ENCODE measurements around the gene HSD17B3. TPM values are rescaled to one million over a fixed set of nuclear protein-coding genes. Genes with fewer than 3 reads are reported as not detected.
"Not testable (repeated sequence)": the region's sequence is repeated elsewhere in the genome, so short reads cannot be mapped to it uniquely, and the experiment has no call there.

Gene HSD17B3
- total RNA-seq, 1 donor from 2014 or later: not detected

DNA sequence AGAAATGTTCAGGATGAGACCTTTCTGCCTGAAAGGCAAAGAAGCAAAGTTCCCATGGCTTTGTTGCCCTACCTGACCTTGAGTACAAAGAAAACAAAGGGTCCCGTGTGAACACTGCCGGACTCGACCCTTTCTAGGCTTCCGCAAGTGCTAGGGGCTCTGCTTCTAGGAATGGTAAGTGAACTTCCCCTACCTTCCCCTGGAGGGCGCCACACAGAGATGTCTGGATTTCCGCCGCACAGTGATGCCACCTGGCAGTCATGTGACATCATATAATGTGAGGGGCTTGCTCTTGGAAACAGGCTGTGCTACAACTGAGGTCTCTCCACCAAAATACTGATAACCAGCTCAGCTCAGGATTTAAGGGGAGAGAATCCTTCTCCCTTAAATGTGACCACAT, 56.6 kb downstream of the HSD17B3 start:
- H3K9me3 Mint-ChIP-seq: no peaks in the 10 kb centered on the region
- no peak overlapping the region for H3K27ac Mint-ChIP-seq
- H3K4me1 Mint-ChIP-seq (ENCODE audit: low read depth): peaks cover 16% of the 10 kb centered on the region
- H3K4me3 Mint-ChIP-seq: no peak overlapping the region
- H3K27me3 Mint-ChIP-seq (ENCODE audit: insufficient read depth): peaks cover 57% of the 10 kb centered on the region
- DNase-seq (ENCODE audit: low spot score): no peak
- no peaks in the 10 kb centered on the region for H3K36me3 Mint-ChIP-seq (ENCODE audit: low read depth)
- intact Hi-C loops (cut with micrococcal nuclease): no loop called here

DNA sequence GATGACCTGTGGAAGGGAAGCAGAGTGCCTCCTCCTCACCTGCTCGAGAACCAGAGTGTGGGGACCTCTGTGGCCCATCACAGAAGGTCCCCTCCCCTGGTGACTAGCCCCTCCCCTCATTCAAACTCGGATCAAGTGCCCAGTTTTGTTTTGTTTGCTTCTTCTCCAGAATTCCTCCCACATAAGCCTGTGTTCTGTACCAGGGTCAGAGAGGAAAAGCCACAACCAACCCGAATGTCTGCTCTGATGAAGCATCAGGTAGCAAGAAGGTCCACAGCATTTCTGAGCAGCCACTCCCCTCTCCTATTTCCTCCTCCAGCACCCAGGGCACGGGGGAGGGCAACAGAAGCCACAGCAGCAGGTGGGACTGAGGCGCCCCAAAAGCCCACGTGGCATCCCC, 58.2 kb downstream of the HSD17B3 start:
- Mint-ChIP-seq H3K4me3 (no peak overlapping the region), H3K27me3 (ENCODE audit: insufficient read depth) (peaks cover 70% of the 10 kb centered on the region), H3K4me1 (ENCODE audit: low read depth) (peaks cover 16% of the 10 kb centered on the region), H3K9me3 (no peaks in the 10 kb centered on the region), H3K27ac (no peak overlapping the region), H3K36me3 (ENCODE audit: low read depth) (no peaks in the 10 kb centered on the region)
- DNase-seq (ENCODE audit: low spot score): no peak
- intact Hi-C loops (cut with micrococcal nuclease): no loop called here

DNA sequence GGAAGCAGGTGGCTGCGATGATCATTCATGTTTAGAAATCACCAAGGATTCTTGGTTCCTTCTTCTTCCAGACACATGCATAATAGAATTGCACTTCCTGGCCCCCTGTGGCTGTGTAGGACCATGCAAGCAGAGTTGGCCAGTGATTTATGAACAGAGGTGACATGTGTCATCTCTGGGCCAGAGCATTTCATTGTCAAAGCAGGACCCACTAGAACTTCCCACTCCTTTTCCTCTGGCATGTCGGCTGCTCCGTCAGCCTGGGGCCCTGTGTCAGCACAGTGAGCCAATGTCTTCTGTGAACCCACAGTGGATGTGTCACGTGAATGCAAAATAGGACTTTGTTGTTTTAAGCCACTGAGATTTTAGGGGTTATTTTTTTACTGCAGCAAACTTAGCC, 59.2 kb downstream of the HSD17B3 start:
- H3K4me1 Mint-ChIP-seq (ENCODE audit: low read depth): peaks cover 16% of the 10 kb centered on the region
- H3K27me3 Mint-ChIP-seq (ENCODE audit: insufficient read depth): peaks cover 67% of the 10 kb centered on the region
- H3K4me3 Mint-ChIP-seq: no peak overlapping the region
- DNase-seq (ENCODE audit: low spot score): no peak
- no peaks in the 10 kb centered on the region for H3K9me3 Mint-ChIP-seq
- intact Hi-C loops (cut with micrococcal nuclease): no loop called here
- no peaks in the 10 kb centered on the region for H3K36me3 Mint-ChIP-seq (ENCODE audit: low read depth)
- no peak overlapping the region for H3K27ac Mint-ChIP-seq

DNA sequence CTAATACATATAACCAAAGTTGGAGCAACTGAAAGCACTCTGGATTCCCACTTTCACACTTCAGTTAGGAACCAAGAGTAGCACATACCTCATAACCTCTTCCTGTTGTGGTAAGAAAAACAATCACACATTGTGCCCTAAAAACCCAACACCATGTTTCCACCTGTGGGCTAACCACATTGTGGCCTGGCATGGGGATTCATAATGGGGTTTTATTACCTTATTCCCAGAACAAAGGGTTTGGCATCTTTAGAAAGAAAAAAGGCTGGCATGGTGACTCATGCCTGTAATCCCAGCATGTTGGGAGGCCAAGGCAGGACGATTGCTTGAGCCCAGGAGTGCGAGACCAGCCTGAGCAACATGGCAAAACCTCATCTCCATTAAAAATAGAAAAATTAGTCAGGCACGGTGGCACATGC, 60.6 kb downstream of the HSD17B3 start:
- no peaks in the 10 kb centered on the region for H3K9me3 Mint-ChIP-seq
- no peaks in the 10 kb centered on the region for H3K36me3 Mint-ChIP-seq (ENCODE audit: low read depth)
- peak overlapping the region; percentile 88 for H3K27ac Mint-ChIP-seq
- H3K27me3 Mint-ChIP-seq (ENCODE audit: insufficient read depth): peaks cover 69% of the 10 kb centered on the region
- intact Hi-C loops (cut with micrococcal nuclease): loop anchor here (1.0 kb wide), 3 partner anchors 91 to 517 kb away; no protein-coding TSS in a partner anchor
- peak; percentile 53 for DNase-seq (ENCODE audit: low spot score)
- H3K4me3 Mint-ChIP-seq: peak overlapping the region; percentile 7
- peaks cover 16% of the 10 kb centered on the region for H3K4me1 Mint-ChIP-seq (ENCODE audit: low read depth)

DNA sequence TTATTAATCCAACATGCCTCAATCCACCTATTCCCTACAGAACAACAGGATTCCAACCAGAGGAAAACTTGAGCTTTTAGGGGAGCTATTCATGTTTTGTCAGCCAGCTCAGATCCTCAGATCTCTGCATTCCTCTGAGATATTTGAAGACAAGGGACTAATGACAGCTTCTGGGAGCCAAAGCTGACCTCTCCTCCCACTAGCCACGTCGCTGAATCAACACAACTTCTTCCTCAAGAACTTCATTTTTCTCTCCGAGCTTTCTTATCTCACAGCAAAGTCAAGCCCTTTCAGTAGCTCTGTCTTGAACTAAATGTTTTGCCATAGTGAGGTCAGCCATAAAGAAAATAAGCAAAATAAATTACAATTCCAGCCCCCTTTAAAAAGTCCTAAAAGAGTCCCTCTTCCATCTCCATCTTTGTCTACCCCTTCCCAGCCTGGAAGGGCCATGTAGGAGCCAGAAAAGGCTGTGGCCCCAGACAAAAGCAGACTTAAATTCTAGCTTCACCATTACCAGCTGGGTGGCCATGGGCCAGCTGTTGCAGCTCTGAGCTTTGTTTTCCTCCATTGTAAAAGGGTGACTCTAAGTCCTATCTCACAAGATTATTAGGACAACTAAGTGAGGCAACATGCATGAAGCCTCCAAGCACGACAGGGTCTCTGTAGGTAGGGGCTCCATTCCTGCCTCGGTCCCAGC, 65.0 kb downstream of the HSD17B3 start:
- no peaks in the 10 kb centered on the region for H3K9me3 Mint-ChIP-seq
- no peak overlapping the region for H3K27ac Mint-ChIP-seq
- intact Hi-C loops (cut with micrococcal nuclease): loop anchor here (10.0 kb wide), 1 partner anchor 428 kb away; no protein-coding TSS in a partner anchor
- DNase-seq (ENCODE audit: low spot score): no peak
- H3K36me3 Mint-ChIP-seq (ENCODE audit: low read depth): no peaks in the 10 kb centered on the region
- H3K27me3 Mint-ChIP-seq (ENCODE audit: insufficient read depth): peaks cover 70% of the 10 kb centered on the region
- no peak overlapping the region for H3K4me3 Mint-ChIP-seq
- H3K4me1 Mint-ChIP-seq (ENCODE audit: low read depth): peaks cover 16% of the 10 kb centered on the region

DNA sequence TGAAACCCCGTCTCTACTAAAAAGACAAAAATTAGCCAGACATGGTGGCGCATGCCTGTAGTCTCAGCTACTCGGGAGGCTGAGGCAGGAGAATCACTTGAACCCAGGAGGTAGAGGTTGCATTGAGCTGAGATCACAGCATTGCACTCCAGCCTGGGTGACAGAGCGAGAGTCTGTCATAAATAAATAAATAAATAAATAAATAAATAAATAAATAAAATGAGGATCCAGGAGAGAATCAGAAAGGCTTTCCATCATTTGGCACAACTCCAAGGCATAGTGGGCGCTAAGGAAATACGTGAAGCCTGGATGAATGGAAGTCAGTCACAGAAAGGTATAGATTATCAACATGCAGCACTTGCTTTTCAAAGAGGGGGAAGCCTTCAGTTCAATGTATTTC, 65.6 kb downstream of the HSD17B3 start:
- not testable (repeated sequence) for H3K36me3 Mint-ChIP-seq (ENCODE audit: low read depth); DNase-seq (ENCODE audit: low spot score); H3K27ac Mint-ChIP-seq; H3K9me3 Mint-ChIP-seq; H3K4me3 Mint-ChIP-seq; H3K4me1 Mint-ChIP-seq (ENCODE audit: low read depth)
- peaks cover 65% of the 10 kb centered on the region for H3K27me3 Mint-ChIP-seq (ENCODE audit: insufficient read depth)
- intact Hi-C loops (cut with micrococcal nuclease): loop anchor here (10.0 kb wide), 1 partner anchor 428 kb away; no protein-coding TSS in a partner anchor

DNA sequence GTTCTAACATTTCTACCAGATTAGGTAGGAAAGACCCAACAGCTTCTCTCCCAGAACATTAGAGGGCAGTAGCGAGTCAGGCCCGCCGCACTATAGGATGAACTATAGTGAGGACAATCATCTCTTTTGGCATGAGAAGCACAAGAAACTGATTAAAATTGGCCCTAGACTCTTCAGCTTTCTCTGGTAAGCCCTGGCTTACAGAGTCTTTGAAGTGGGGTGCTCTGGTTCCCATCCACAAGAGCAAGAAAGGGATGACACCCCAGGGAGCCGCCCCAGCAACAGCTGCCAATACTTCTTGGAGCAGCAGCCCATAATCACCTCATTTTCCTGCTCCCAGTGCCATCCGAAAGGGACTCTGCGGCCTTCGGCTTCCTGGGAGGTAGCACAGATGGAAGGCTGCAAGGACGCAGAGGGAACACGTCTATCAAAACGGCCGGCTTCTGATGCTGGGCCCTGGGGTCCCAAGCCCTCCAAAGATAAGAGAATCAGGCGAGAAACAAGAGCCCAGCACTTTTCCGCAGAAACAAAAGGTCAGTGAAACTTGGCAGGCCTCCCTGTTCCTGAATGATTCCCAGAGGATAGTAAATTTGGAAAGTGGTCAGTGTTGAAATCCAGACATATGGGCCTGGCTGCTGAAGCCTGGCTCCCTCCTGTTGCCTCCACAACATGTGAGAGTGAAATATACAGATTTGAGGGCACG, 69.3 kb downstream of the HSD17B3 start:
- peaks cover 7% of the 10 kb centered on the region for H3K9me3 Mint-ChIP-seq
- no peak overlapping the region for H3K4me3 Mint-ChIP-seq
- no peaks in the 10 kb centered on the region for H3K4me1 Mint-ChIP-seq (ENCODE audit: low read depth)
- H3K27me3 Mint-ChIP-seq (ENCODE audit: insufficient read depth): peaks cover 44% of the 10 kb centered on the region
- no peaks in the 10 kb centered on the region for H3K36me3 Mint-ChIP-seq (ENCODE audit: low read depth)
- no peak overlapping the region for H3K27ac Mint-ChIP-seq
- intact Hi-C loops (cut with micrococcal nuclease): loop anchor here (1.0 to 10.0 kb wide), 2 partner anchors 85 to 432 kb away; no protein-coding TSS in a partner anchor
- DNase-seq (ENCODE audit: low spot score): no peak

DNA sequence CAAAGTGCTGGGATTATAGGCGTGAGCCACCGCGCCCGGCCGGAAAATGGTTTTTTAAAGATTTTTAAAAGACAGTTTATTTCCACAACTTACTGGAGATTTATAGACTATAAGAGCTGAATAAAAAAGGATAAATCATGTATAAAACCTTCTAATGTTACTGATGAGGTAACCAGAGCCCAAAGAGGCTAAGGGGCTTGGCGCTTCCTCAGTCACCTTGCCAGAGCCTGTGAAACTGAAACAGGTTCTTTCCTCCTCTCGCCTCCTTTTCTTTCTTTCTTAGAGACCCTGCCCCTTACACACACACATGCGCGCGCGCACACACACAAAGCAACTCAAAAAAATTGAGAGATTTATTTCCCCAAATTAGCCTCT, 69.8 kb downstream of the HSD17B3 start:
- H3K27me3 Mint-ChIP-seq (ENCODE audit: insufficient read depth): peaks cover 42% of the 10 kb centered on the region
- H3K27ac Mint-ChIP-seq: no peak overlapping the region
- peaks cover 7% of the 10 kb centered on the region for H3K9me3 Mint-ChIP-seq
- no peaks in the 10 kb centered on the region for H3K36me3 Mint-ChIP-seq (ENCODE audit: low read depth)
- intact Hi-C loops (cut with micrococcal nuclease): loop anchor here (1.0 to 10.0 kb wide), 2 partner anchors 85 to 433 kb away; no protein-coding TSS in a partner anchor
- DNase-seq (ENCODE audit: low spot score): no peak
- H3K4me3 Mint-ChIP-seq: no peak overlapping the region
- no peaks in the 10 kb centered on the region for H3K4me1 Mint-ChIP-seq (ENCODE audit: low read depth)

DNA sequence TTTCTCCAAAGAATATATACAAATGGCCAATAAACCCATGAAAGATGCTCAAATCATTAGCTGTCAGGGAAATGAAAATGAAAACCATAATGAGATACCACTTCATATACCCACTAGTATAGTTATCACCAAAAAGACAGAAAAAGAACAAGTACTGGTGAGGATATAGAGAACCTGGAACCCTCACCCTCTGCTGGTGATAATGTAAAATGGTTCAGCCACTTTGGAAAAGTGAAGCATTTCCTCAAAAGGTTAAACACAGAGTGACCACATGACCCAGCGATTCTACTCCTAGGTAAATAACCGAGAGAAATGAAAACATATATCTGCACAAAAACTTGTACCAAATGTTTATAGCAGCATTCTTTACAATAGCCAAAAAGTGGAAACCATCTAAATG, 72.0 kb downstream of the HSD17B3 start:
- Mint-ChIP-seq H3K36me3 (ENCODE audit: low read depth) (no peaks in the 10 kb centered on the region), H3K4me3 (no peak overlapping the region), H3K9me3 (peaks cover 7% of the 10 kb centered on the region), H3K27ac (no peak overlapping the region), H3K4me1 (ENCODE audit: low read depth) (no peaks in the 10 kb centered on the region), H3K27me3 (ENCODE audit: insufficient read depth) (peaks cover 33% of the 10 kb centered on the region)
- intact Hi-C loops (cut with micrococcal nuclease): loop anchor here (10.0 kb wide), 1 partner anchor 435 kb away; no protein-coding TSS in a partner anchor
- DNase-seq (ENCODE audit: low spot score): no peak

DNA sequence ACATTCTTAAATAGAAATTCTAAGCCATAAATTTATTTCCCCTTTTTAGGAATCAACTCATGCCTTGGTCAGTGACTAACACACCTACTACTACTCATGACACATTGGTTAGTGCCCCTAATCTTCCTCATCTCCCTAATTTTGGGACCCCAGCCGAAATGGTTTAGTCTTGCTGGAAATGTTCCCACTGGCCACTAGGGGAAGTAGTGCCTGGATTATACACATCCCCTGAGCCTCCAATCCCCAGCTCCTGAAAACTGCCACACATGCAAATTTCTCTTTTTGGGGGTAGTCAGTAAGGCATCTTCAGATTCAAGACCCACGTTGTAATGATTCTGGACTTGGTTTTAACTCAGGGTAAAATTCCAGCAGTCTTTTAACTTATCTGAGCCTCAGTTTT, 79.8 kb downstream of the HSD17B3 start:
- Mint-ChIP-seq H3K9me3 (peaks cover 13% of the 10 kb centered on the region), H3K27me3 (ENCODE audit: insufficient read depth) (peaks cover 36% of the 10 kb centered on the region), H3K36me3 (ENCODE audit: low read depth) (no peaks in the 10 kb centered on the region), H3K4me1 (ENCODE audit: low read depth) (peaks cover 11% of the 10 kb centered on the region), H3K4me3 (no peak overlapping the region), H3K27ac (no peak overlapping the region)
- intact Hi-C loops (cut with micrococcal nuclease): no loop called here
- no peak for DNase-seq (ENCODE audit: low spot score)

DNA sequence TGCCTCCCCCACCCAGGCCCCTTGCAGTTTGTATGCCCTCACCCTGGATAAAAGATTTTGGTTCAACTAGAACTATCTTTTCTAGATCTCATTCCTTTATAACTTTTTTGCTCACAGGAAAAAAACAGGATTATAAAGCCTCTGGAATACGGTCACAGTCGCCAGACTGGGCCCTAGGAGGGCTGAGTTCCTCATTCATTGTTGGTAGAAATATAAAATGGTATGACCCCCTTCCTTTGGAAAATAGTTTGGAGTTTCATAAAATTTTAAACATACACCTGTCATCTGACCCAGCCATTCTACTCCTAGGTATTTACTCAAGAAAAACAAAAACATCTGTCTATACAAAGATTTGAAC, 82.1 kb downstream of the HSD17B3 start:
- H3K36me3 Mint-ChIP-seq (ENCODE audit: low read depth): no peaks in the 10 kb centered on the region
- H3K27me3 Mint-ChIP-seq (ENCODE audit: insufficient read depth): peaks cover 48% of the 10 kb centered on the region
- H3K27ac Mint-ChIP-seq: no peak overlapping the region
- intact Hi-C loops (cut with micrococcal nuclease): loop anchor here (2.0 to 10.0 kb wide), 9 partner anchors 69 to 1535 kb away; no protein-coding TSS in a partner anchor
- H3K4me3 Mint-ChIP-seq: no peak overlapping the region
- peaks cover 13% of the 10 kb centered on the region for H3K9me3 Mint-ChIP-seq
- peaks cover 15% of the 10 kb centered on the region for H3K4me1 Mint-ChIP-seq (ENCODE audit: low read depth)
- no peak for DNase-seq (ENCODE audit: low spot score)

DNA sequence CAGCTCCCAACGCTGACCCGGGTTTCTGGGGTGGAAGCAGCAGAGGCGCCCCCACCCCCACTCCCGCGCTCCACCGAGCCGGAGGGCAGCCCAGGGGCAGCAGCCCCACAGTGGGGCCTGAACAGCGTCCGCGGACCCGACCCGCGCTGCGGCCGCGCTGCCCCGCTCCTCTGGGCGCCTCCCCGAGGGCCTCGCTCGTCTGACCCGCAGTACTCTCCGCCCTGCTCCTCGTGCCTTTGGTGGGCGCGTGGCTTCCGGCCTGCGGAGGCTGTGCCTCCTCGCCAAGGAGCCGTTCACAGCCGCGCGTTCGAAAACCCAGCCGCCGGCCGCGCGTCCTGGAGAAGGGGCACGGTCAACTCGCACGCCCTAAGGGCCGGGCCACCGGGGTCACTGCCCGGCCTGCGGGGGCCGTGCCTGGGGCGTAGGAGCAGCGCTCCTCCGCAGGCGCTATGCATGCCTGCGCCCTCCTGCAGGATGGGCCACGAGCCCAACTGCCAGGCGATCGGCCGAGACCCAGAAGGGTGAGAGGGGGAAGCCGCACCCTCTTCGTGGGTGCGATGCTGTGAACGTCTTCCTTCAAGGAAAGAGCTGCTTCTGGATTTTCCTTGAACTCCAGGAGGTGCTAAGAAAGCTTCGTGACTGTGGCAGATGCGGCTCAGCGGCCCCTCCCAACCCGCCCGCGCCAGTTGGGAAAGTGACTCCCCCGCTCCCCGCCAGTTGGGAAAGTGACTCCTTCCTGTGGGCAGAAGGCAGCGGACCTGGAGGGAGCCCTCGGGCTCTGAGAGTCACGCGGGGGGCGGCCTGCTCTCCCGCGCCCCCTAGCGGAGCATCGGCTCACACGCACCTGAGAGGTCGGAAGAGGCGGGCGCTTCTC, 82.7 kb downstream of the HSD17B3 start:
- intact Hi-C loops (cut with micrococcal nuclease): loop anchor here (2.0 to 10.0 kb wide), 9 partner anchors 68 to 1534 kb away; no protein-coding TSS in a partner anchor
- Mint-ChIP-seq H3K4me1 (ENCODE audit: low read depth) (peaks cover 15% of the 10 kb centered on the region), H3K36me3 (ENCODE audit: low read depth) (no peaks in the 10 kb centered on the region), H3K27me3 (ENCODE audit: insufficient read depth) (peaks cover 51% of the 10 kb centered on the region), H3K9me3 (peaks cover 9% of the 10 kb centered on the region), H3K4me3 (no peak overlapping the region), H3K27ac (no peak overlapping the region)
- peak; percentile 12 for DNase-seq (ENCODE audit: low spot score)

All from activated T-helper 1 cell treated with anti-CD3 and anti-CD28 coated beads, Interleukin-12 subunit alpha, Interleukin-12 subunit beta, Interleukin-2, Interleukin-4 antibody, amounts not matched to agents 30 ng/mL and 10 ng/mL and 1 ng/mL, durations not matched to agents 14 hours and 24 hours and 36 hours (primary cell).